GM23338 (cell line): ENCODE data around the gene SMARCE1.

Experiments
- CREB1 ChIP-seq: fragments of 250-450 bp; sonication (Bioruptor Pico); IDR thresholded peaks from 2 replicates; pipeline ENCODE4 v1.5.0; 2020; ENCODE audit warnings: low read depth, mild to moderate bottlenecking, moderate library complexity
- CTCF ChIP-seq, 2 experiments: fragments of 200-600 bp in 1 of 2; sonication (generic) in 1 of 2; conservative IDR thresholded peaks; 2 replicates each; pipeline versions ENCODE4 v1.5.1 to v1.6.1; 2016 to 2017; ENCODE audit warnings: antibody characterized with exemption in 2 of 2, low read depth in 2 of 2, mild to moderate bottlenecking in 2 of 2, moderate library complexity in 1 of 2
- ETS1 ChIP-seq: IDR thresholded peaks from 2 replicates; pipeline ENCODE4 v1.6.1; 2016; ENCODE audit warnings: antibody characterized with exemption
- EZH2 ChIP-seq: fragments of 200-600 bp; sonication (generic); IDR thresholded peaks from one replicate; pipeline ENCODE4 v1.8.0; 2017; ENCODE audit warnings: antibody characterized with exemption, mild to moderate bottlenecking, low read depth; ENCODE audit not compliant: unreplicated experiment
- EZH2phosphoT487 ChIP-seq: fragments of 200-600 bp; sonication (generic); IDR thresholded peaks from one replicate; pipeline ENCODE4 v1.8.1; 2018; ENCODE audit warnings: antibody characterized with exemption; ENCODE audit not compliant: unreplicated experiment
- JUNB ChIP-seq: IDR thresholded peaks from one replicate; pipeline ENCODE4 v1.6.1; 2016; ENCODE audit warnings: antibody characterized with exemption; ENCODE audit not compliant: unreplicated experiment
- NANOG ChIP-seq: IDR thresholded peaks from 2 replicates; pipeline ENCODE4 v1.6.1; 2016; ENCODE audit warnings: antibody characterized with exemption, borderline replicate concordance
- POLR2AphosphoS5 ChIP-seq: IDR thresholded peaks from 2 replicates; pipeline ENCODE4 v1.6.1; 2016; ENCODE audit warnings: antibody characterized with exemption, low read depth
- STAT1 ChIP-seq: IDR thresholded peaks from one replicate; pipeline ENCODE4 v1.6.1; 2016; ENCODE audit warnings: antibody characterized with exemption; ENCODE audit not compliant: unreplicated experiment
- ZNF114 ChIP-seq: fragments of 250-450 bp; sonication (Bioruptor Pico); IDR thresholded peaks from 2 replicates; pipeline ENCODE4 v1.5.0; 2020; ENCODE audit warnings: mild to moderate bottlenecking, moderate library complexity
- ZNF331 ChIP-seq: fragments of 250-450 bp; sonication (Bioruptor Pico); IDR thresholded peaks from 2 replicates; pipeline ENCODE4 v1.5.0; 2020; ENCODE audit warnings: low read depth, mild to moderate bottlenecking, moderate library complexity
- ZNF462 ChIP-seq: fragments of 250-450 bp; sonication (Bioruptor Pico); IDR thresholded peaks from 2 replicates; pipeline ENCODE4 v1.5.0; 2020; ENCODE audit warnings: mild to moderate bottlenecking, moderate library complexity
- TF ChIP-seq, protein P1 (sequence below): IDR thresholded peaks from one replicate; pipeline ENCODE4 v1.6.1; 2018; ENCODE audit warnings: antibody characterized with exemption; ENCODE audit not compliant: unreplicated experiment

GRCh38 chr17:40629842-40630241, 17.8 kb downstream of the SMARCE1 start:
- no peak for TF ChIP-seq CTCF (conservative IDR thresholded peaks at IDR 0.05; ENCODE audit: low read depth in 2 of 2)
- TF ChIP-seq EZH2 = no peak
- TF ChIP-seq, protein P1, sequence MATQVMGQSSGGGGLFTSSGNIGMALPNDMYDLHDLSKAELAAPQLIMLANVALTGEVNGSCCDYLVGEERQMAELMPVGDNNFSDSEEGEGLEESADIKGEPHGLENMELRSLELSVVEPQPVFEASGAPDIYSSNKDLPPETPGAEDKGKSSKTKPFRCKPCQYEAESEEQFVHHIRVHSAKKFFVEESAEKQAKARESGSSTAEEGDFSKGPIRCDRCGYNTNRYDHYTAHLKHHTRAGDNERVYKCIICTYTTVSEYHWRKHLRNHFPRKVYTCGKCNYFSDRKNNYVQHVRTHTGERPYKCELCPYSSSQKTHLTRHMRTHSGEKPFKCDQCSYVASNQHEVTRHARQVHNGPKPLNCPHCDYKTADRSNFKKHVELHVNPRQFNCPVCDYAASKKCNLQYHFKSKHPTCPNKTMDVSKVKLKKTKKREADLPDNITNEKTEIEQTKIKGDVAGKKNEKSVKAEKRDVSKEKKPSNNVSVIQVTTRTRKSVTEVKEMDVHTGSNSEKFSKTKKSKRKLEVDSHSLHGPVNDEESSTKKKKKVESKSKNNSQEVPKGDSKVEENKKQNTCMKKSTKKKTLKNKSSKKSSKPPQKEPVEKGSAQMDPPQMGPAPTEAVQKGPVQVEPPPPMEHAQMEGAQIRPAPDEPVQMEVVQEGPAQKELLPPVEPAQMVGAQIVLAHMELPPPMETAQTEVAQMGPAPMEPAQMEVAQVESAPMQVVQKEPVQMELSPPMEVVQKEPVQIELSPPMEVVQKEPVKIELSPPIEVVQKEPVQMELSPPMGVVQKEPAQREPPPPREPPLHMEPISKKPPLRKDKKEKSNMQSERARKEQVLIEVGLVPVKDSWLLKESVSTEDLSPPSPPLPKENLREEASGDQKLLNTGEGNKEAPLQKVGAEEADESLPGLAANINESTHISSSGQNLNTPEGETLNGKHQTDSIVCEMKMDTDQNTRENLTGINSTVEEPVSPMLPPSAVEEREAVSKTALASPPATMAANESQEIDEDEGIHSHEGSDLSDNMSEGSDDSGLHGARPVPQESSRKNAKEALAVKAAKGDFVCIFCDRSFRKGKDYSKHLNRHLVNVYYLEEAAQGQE = no peak
- TF ChIP-seq CREB1 (CRISPR knock-in tag) = no peak
- no peak for TF ChIP-seq EZH2phosphoT487
- TF ChIP-seq POLR2AphosphoS5 = no peak
- no peak for TF ChIP-seq ETS1
- no peak for TF ChIP-seq JUNB
- TF ChIP-seq ZNF114 (CRISPR knock-in tag) = no peak
- TF ChIP-seq ZNF462 (CRISPR knock-in tag) = no peak
- no peak for TF ChIP-seq ZNF331 (CRISPR knock-in tag)
- TF ChIP-seq NANOG = no peak
- TF ChIP-seq STAT1 = no peak
